ENCODE results near the gene NPAS1. TPM values are rescaled to one million over a fixed set of nuclear protein-coding genes. Genes with fewer than 3 reads are reported as not detected.
"Not testable (repeated sequence)": the region's sequence is repeated elsewhere in the genome, so short reads cannot be mapped to it uniquely, and the experiment has no call there.

NPAS1 gene
- total RNA-seq, 2 experiments from 2014 or later: 0.59 to 0.65 TPM

GRCh38 chr19:47032171-47032811 lies 12.7 kb downstream of the NPAS1 start:
- ChIA-PET CTCF (no interaction called here), POLR2A (no interaction called here)

GRCh38 chr19:47035127-47036096 lies 15.8 kb downstream of the NPAS1 start:
- ChIA-PET POLR2A (interaction anchor here (0.5 to 1.2 kb wide), 3 partner anchors 12 to 78 kb away, joined by 3 to 10 read pairs (median 4); partner anchors contain the start of gene ZC3H4), CTCF (interaction anchor here (0.5 to 2.8 kb wide), 17 partner anchors 9 to 282 kb away, joined by 3 to 23 read pairs (median 3); partner anchors contain the start of genes NPAS1, SAE1 and ZC3H4)

- POLR2A ChIA-PET: interaction anchor here (0.7 kb wide), 1 partner anchor 77 kb away, joined by 3 read pairs; the partner anchor contains the start of gene ZC3H4
- CTCF ChIA-PET: interaction anchor here (0.7 to 1.9 kb wide), 13 partner anchors 10 to 208 kb away, joined by 3 to 21 read pairs (median 5); partner anchors contain the start of genes NPAS1, SAE1 and ZC3H4
Observed at GRCh38 chr19:47036097-47036651, 16.5 kb downstream of the NPAS1 start.

- ChIA-PET POLR2A (interaction anchor here (0.7 kb wide), 1 partner anchor 8 kb away, joined by 10 read pairs; no protein-coding TSS in a partner anchor), CTCF (interaction anchor here (0.7 to 1.9 kb wide), 3 partner anchors 25 to 88 kb away, joined by 4 to 11 read pairs (median 5); no protein-coding TSS in a partner anchor)
Observed at GRCh38 chr19:47037766-47038165, 18.1 kb downstream of the NPAS1 start.

GRCh38 chr19:47039239-47039874 lies 19.7 kb downstream of the NPAS1 start:
- ChIA-PET POLR2A (no interaction called here), CTCF (no interaction called here)

GRCh38 chr19:47040869-47041268 lies 21.2 kb downstream of the NPAS1 start:
- CTCF ChIA-PET: no interaction called here

GRCh38 chr19:47044946-47045866 lies 25.6 kb downstream of the NPAS1 start:
- POLR2A ChIA-PET: interaction anchor here (0.5 to 0.6 kb wide), 2 partner anchors 8 to 221 kb away, joined by 9 to 10 read pairs; no protein-coding TSS in a partner anchor
- CTCF ChIA-PET: interaction anchor here (0.6 kb wide), 1 partner anchor 76 kb away, joined by 3 read pairs; no protein-coding TSS in a partner anchor

More at GRCh38 chr19:47040869-47041268, 21.2 kb downstream of the NPAS1 start:
- POLR2A ChIA-PET: no interaction called here

GRCh38 chr19:47045867-47046470 lies 26.3 kb downstream of the NPAS1 start:
- POLR2A ChIA-PET: interaction anchor here (0.6 kb wide), 1 partner anchor 9 kb away, joined by 10 read pairs; no protein-coding TSS in a partner anchor
- CTCF ChIA-PET: no interaction called here

- ChIA-PET POLR2A (interaction anchor here (0.6 to 1.8 kb wide), 6 partner anchors 12 to 301 kb away, joined by 3 to 12 read pairs (median 3); partner anchors contain the start of genes DHX34 and ZC3H4), CTCF (interaction anchor here (0.8 to 1.9 kb wide), 5 partner anchors 11 to 66 kb away, joined by 3 to 7 read pairs (median 4); partner anchors contain the start of gene ZC3H4)
Observed at GRCh38 chr19:47047272-47047762, 27.7 kb downstream of the NPAS1 start.

GRCh38 chr19:47047763-47048405 lies 28.2 kb downstream of the NPAS1 start:
- POLR2A ChIA-PET: interaction anchor here (0.6 to 1.8 kb wide), 7 partner anchors 13 to 301 kb away, joined by 3 to 12 read pairs (median 3); partner anchors contain the start of genes DHX34 and ZC3H4
- CTCF ChIA-PET: interaction anchor here (0.8 to 1.9 kb wide), 6 partner anchors 11 to 65 kb away, joined by 3 to 7 read pairs (median 4); partner anchors contain the start of gene ZC3H4

- POLR2A ChIA-PET: interaction anchor here (0.5 kb wide), 1 partner anchor 62 kb away, joined by 3 read pairs; no protein-coding TSS in a partner anchor
- CTCF ChIA-PET: no interaction called here
Observed at GRCh38 chr19:47049307-47049700, 29.7 kb downstream of the NPAS1 start.

- POLR2A ChIA-PET, CTCF ChIA-PET: not testable (repeated sequence)
Observed at GRCh38 chr19:47050562-47050961, 30.9 kb downstream of the NPAS1 start.

GRCh38 chr19:47056411-47056810 lies 36.8 kb downstream of the NPAS1 start:
- ChIA-PET POLR2A (interaction anchor here (0.6 kb wide), 1 partner anchor 210 kb away, joined by 3 read pairs; no protein-coding TSS in a partner anchor), CTCF (interaction anchor here (0.6 to 0.7 kb wide), 2 partner anchors 42 to 274 kb away, joined by 3 read pairs; no protein-coding TSS in a partner anchor)

- ChIA-PET POLR2A (interaction anchor here (0.6 kb wide), 1 partner anchor 184 kb away, joined by 3 read pairs; no protein-coding TSS in a partner anchor), CTCF (no interaction called here)
Observed at GRCh38 chr19:47057328-47057727, 37.7 kb downstream of the NPAS1 start.

- CTCF ChIA-PET: interaction anchor here (0.7 kb wide), 1 partner anchor 174 kb away, joined by 3 read pairs; no protein-coding TSS in a partner anchor
- POLR2A ChIA-PET: no interaction called here
Observed at GRCh38 chr19:47058621-47059022, 39.0 kb downstream of the NPAS1 start.

GRCh38 chr19:47063874-47064273 lies 44.2 kb downstream of the NPAS1 start:
- ChIA-PET CTCF (interaction anchor here (0.7 to 1.1 kb wide), 2 partner anchors 50 to 56 kb away, joined by 3 to 4 read pairs; partner anchors contain the start of gene ZC3H4), POLR2A (no interaction called here)
